Activated gamma-delta T cell (primary cell): Measurements from ENCODE around the gene VPS26B.
"Not testable (repeated sequence)": the region's sequence is repeated elsewhere in the genome, so short reads cannot be mapped to it uniquely, and the experiment has no call there.

ENCODE experiments used
- DNase-seq: peaks from one replicate; lab custom pipeline; 2025; lab: John Stamatoyannopoulos, UW
- total RNA-seq, 2 donors: gene quantifications; one replicate each; lab custom pipeline; 2026; lab: John Stamatoyannopoulos, UW

VPS26B gene
- total RNA-seq: 99.8 to 110 reads per million in 2 donors

DNA sequence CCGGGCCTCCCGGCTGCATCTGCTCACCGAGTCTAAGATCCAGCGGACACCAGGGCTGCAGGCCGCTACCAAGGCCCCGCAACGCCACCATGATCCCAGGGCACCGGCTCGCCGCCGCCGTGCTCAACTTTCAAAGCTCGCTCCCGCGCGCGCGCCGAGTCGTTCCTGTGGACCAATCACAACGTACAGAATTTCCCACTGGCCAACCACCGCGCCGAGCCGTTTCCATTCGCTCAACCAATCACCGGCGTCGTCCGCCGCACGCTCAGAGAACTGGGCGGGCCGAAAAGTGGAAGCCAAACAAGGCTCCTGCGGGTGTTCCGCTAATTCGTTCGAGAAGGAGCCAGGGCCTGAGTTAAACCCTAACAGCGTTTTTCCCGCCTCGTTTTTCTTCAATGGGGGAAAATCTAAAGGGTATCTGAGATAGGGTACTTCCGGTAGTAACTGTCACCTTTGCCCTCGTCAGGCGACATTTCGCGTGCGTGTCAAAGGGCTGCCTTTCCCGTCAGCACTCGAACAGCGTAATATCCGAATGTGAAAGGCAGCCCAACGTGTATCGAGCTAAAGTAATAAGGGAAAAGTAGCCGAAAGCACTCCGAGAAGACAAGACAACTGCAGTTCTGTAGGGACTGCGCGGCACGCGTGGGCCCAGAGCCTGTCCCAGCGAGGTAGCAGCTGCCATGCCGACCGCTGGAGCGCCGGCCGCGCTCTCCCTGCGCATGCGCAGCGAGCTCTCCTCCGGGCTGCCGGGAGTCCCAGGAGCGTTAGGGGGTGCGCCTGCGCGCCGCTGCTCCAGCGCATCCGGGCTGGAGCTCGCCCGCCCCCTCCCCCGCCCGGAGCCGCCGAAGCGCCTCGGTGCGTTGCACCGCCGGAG, at the start of gene VPS26B, which contains the start of gene NCAPD3:
Gene VPS26B, plus strand, starts transcription at position 836 of the 874 bp plus-strand sequence. CDS start 452 bp downstream, outside the sequence.
Gene NCAPD3, minus strand, starts transcription at position 132 of the 874 bp plus-strand sequence. Its CDS starts 41 bp downstream, at position 91.
- peak; percentile 94 for DNase-seq

DNA sequence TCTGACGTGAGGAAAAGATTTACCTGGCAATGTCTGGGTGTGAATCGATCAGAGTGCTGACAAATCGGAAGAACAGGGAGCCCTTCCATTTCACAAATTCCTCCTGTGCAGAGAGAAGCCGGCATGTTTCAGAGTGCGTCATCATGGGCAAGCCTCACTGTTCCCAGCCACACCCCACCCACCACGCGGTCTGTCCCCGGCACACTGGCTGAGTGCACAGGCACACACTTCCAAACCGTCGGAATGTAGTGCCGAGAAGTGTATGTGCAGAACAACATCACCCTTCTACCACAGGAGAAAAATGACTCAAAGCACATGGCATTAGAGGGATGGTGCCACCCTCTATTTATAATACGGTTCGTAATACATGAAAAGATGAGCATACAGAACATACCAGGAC, 48.2 kb upstream of the VPS26B start:
- no peak for DNase-seq

DNA sequence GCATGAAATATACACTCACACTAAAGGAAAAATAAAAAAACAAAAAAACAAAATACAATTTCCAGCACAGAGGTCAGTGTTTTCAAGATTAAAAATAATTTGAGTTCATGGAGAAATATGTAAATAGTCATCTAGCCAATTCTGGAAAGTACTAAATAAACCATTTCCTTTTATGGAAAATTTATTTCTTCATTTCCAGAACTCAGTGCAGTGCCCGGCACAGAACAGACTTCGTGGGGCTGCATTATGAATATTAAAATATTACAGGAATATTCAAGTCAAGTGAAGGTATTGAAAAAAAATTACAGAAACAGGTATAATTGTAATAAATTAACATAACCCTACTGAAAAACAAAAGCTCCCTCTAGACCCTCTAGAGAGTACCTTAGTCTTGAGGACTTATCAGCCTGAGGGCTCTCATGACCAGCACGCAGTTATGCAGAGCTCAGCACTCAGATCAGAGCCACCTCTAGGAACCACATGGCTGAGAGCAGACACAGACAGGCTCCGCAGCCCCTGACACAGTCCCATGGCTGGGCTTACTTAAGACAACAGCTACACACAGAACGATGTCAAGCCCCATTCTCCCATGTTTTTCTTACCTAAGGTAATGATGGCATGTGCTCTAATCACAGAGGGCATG, 46.3 kb upstream of the VPS26B start:
- no peak for DNase-seq

DNA sequence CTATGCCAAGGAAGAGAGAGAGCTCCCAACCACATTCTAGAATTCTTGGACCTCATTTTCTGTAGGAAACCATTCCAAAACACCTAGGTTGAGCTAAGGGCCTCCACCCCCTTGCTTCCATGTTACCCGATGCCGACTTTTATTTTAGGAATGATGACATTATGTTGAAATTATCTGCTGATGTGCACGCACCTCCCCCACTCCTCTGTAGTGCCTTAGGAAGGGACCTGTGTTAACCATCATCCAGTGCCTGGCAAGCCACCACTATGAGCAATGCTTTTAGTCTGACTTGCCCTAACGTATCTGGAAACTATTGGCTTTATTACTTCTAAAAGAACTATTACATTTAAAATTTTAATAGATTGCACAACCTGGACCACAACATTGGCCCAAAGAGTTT, 42.8 kb upstream of the VPS26B start:
- no peak for DNase-seq

DNA sequence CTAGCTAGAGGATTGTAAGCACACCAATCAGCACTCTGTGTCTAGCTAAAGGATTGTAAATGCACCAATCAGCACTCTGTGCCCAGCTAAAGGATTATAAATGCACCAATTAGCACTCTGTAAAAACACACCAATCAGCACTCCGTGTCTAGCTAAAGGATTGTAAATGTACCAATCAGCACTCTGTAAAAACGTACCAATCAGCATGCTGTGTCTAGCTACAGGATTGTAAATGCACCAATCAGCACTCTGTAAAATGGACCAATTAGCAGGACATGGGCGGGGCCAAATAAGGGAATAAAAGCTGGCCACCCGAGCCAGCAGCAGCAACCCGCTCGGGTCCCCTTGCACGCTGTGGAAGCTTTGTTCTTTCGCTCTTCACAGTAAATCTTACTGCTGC, 36.4 kb upstream of the VPS26B start:
- not testable (repeated sequence) for DNase-seq

DNA sequence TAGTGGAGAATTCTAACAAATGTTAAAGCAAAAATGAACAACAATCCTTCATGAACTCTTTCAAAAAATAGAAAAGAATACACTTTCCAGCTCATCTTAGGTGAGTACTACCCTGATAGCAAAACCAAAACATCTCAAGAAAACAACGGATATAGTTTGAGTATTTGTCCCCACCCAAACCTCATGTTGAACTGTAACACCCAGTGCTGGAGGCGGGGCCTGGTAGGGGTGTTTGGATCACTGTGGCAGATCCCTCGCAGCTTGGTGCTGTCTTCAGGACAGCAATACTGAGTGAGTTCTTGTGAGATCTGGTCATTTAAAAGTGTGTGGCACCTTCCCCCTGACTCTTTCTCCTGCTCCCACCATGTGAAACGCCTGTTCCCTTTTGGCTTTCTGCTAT, 27.7 kb upstream of the VPS26B start:
- no peak for DNase-seq

DNA sequence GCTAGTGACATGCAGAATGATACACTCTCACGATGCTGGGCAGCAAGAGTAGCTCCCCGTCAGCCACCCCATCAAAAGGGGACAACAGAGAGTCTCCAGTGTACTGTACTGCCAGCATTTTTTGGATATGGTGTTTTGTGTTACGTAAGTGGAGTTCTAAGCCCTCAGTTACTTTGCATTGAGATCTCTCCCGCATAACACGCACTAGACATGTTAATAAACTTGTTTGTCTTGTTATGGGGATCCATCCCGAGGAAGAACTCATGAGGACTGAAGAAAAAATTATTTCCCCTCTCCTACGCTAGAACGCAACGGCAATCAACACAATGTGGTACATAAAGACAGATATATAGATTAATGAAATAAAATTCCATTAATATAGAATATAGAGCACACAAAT, 24.9 kb upstream of the VPS26B start:
- DNase-seq: no peak

DNA sequence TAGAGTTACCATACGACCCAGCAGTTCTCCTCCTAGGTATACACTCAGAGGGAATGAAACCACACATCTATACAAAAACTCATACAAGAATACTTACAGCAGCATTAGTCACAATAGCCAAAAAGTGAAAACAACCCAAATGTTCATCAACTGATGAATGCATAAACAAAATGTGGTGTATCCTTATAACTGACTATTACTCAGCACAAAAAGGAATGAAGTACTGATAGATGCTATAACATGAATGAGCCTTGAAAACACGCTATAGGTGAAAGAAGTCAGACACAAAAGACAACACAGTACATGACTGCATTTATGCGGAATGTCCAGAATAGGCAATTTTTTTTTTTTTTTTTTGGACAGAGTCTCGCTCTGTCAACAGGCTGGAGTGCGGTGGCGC, 23.8 kb upstream of the VPS26B start:
- DNase-seq: no peak

DNA sequence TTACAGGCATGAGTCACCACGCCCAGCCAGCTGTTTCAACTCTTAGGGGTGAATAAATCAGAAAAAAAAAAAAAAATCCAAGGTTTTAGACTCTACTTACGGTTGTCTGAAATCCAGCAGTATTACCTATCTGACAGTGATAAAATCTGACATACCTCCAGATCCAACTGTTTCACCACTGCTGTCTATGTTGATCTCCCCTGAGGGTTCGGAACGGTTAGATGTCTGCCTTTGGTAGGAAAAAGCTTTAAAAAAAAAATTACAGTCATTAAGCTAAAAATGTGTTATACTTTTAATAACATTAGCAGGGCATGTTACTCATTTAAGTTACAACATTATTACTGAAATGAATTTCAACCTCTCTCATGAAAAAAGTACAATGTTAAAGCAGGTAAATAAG, 21.8 kb upstream of the VPS26B start:
- no peak for DNase-seq

DNA sequence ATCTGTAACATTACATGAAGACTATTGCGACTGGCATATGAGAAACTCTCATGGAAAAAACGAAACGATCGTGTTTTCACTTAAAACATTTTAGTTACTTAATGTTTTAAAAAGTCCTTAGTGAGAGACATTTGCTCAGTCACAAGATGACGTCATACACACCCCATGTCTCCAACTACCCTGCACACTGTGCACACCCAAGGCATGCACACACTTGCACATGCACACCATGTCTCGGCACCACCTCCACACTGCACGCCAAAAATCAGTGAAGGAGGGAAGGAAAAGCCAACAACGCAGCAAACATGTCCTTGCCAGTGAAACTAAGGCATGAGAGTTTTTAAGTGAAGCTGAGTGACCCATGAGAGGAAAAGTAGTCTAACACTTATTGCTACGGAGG, 18.7 kb upstream of the VPS26B start:
- no peak for DNase-seq

DNA sequence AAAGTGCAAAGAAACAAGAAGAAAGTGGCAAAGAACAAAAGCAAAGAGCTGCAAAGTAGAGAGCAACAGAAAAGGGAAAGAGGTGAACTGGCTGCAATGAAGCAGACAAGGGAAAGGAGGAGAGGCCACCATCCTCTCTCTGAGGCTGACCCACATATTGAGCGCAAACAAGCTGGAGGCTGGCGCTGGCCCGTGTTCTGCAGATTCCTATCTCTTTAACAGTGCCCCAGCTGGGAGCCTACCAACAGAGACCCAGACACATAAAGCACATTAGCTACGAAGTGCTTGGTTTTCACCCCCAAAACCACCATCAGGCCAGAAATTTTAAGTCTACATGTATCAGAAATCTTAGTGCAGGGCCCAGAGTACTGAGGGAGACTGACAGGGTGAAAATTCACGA, 18.3 kb upstream of the VPS26B start:
- no peak for DNase-seq

DNA sequence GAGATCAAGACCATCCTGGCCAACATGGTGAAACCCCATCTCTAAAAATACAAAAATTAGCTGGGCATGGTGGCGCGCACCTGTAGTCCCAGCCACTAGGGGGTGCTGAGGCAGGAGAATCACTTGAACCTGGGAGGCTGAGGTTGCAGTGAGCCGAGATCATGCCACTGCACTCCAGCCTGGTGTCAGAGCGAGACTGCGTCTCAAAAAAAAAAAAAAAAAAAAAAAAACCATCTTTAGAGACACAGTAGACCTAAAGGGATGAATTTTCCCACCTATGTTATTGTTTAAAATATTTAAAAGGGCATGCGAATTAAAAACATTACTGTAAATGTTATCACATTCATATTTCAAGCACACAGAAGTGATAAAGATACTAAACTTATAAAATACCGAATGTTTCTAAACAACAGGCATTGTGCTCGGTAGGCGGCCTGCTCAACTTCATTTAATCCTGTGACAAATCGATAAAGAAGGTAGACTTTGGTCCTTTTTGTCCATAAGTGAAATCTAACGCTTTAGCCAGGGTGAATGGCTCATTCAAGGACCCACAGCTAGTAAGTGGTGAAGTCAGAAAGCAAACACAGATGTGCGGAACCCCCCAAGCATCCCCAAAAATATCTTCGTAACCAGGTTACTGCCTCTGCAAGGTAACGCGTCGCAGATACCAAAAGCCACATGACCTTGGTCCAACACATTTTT, 16.8 kb upstream of the VPS26B start:
- no peak for DNase-seq

DNA sequence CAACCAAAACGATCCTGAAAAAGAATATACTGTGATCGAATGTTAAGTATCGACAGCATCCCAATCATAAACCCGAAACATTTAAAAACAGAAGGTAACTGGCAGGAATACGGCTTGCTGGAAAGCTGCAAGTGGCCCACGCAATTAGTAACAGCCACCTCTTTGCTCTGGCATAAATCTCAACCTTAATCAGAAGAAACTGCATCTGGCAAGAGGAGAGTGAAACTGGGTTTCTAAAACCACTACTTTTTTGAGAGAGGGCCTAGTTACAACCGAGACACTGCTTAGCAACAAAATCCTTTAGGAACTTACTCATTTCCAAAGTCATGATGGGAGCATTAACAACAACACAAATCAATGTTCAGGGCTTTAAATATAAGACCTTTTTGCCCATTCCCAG, 8.6 kb upstream of the VPS26B start:
- no peak for DNase-seq

DNA sequence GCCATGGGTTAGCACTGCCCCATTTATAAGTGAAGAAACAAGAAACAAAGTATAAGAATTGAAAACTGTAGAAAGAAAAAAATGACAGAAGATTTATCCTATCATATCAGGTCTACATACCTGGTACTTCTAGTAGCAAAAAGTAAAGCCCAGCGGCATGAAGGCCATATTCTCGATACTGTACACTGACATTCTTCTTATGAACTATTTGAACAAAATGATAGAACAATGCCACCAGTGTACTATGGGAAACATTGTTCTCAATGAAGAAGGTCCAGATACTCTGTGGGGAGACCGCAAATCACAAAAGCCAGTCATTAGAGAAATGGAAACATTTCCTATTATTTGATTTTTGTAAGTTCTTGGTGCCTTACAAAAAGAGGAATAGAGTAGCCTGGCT, 7.7 kb upstream of the VPS26B start:
- no peak for DNase-seq

DNA sequence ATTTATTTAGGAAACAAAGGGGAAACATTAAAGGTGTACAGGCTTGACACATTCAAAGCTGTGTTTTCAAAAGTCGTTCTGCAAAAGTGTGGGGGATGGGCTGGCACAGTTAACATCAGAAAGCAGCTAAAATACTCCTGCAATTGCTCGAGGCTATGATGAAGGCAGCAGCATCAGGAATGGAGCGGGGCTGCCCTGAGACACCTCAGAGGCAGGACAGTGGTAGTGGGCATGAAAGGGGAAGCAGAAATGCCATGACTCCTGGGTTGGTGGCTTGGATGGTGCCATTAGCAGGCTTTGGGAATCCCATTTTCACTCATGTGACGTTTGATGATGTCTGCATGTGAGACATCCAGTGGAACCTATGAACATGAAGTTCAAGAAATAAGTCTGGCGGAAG, 1.4 kb upstream of the VPS26B start:
- no peak for DNase-seq

DNA sequence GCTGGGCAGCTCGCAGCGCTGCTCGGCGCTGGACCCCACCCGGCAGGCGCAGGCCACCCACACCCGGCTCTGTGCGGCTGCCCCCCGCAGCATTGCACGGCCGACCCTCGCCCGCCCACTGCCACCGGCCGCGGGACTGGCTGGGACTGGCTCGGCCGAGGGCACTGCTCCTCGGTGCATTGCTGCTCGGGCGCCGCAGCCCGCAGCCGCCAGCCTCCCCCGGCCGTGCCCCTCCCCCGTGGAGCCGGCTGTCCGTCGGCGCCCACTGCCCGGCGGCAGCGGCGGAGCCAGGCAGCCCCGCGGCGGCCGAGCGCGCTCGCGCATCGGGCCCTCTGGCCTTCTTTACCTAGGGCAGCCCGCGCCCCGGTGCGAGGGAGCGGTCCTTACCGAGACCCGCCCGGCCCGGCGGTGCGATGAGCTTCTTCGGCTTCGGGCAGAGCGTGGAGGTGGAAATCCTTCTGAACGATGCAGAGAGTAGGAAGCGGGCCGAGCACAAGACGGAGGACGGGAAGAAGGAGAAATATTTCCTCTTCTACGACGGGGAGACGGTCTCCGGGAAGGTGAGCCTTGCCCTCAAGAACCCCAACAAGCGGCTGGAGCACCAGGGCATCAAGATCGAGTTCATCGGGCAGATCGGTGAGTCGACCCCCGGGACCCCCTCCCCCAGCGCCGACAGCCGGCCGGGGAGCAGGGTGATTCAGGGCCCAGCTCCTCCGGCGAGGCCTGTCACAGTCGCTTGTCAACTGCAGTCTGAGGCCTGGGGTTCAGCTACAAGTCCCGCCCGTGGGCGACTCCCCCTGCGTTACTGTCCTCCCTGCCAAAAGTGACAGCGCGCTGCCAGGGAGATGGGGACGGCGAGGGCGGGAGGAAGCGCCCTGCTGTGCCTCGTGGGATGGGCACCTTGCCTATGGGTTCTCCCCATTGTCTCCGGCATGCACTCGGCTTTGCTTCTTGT, 516 bp downstream of the VPS26B start:
- peak; percentile 27 for DNase-seq

DNA sequence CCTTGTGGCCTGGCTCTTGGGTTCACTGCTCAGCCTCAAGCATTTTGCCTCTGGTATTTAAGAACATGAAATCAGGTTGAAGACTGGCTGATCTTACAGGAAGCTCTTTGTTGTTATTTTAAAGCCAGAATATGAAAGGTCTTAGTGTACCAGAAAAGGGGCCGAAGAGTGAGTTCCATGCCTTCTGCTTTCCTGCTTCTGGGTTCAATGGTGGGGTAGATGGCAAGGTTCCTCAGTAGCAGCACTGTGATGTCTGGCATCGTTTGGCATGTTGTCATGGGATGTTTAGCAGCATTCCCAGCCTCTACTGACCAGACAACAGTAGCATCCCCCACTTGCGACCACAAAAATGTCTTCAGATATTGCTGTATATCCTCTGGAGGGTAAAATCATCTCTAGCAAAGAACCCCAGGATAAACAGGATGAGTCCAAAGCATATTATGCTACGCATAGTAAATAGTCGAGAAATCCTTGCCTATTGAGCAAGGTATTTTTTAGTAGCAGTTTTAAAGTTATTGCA, 2.4 kb downstream of the VPS26B start:
- DNase-seq: no peak

DNA sequence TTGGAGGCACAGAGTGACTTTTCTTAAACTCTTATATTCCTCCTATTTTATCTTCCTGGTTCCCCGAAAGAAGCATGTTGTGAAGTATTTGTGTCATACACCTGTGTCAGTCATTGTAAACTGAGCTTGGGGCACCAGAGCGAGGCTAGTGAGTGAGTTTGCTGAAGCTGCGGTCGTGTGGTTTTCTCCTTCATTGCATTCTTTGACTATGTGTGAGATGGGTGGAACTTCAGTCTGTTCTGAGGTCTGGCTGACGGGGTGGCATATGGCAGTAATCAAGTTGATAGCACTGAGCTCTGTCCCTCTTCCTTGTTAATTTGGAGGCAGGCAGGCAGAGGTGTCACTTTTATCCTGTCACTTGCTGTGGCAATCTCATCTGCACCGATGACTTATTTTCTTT, 4.2 kb downstream of the VPS26B start:
- no peak for DNase-seq

DNA sequence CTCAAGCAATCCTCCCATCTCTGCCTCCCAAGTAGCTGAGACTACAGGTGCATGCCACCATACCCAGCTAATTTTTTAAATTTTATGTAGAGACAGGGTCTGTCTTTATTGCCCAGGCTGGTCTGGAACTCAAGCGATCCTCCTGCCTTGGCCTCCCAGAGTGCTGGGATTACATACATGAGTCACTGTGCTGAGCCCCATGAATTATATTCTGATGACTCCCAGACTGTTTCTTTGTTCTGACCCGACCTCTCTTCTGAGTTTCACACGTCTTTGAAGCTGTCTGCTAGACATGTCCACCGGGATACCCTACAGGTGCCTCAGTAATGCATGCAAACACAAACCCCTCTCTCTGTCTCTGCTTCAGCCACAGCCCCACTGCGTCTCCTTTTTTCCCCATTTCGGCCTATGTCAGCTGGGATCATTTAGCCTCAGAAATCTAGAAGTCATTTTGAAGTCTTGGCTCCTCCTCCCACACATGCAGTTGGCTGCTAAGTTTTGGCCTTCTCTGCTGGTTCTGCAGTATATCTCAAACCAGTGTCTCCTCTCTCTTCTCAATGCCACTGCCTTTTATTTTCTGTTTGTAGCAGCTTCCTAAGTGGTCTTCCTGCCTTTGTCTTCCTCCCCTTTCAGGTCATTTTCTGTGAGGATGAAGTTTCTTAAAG, 4.8 kb downstream of the VPS26B start:
- DNase-seq: no peak

DNA sequence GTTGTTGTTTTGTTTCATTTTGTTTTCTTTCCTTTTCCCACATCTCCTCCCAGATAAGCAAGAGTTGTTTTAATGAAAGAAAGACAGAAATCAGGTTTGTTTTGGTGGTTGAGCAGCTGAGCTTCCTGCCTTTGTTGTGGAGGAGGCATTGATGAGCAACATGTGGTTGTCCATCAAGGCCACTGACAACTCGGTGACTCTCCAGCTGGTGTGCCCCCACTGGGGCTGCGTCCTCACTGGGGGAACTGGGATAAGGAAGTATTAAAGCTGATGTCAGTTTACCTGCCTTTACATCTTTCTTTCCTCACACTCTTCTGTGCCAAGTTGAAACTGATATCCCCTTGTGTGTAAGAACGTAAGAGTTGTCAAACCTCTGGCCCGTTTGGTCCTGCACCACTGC, 5.9 kb downstream of the VPS26B start:
- no peak for DNase-seq
